H1 (cell line): ENCODE measurements around the gene HMCN2.

Experiments
- EZH2 ChIP-seq: fragments of 200-600 bp; sonication (generic); IDR thresholded peaks from 2 replicates; pipeline ENCODE4 v1.7.1; 2012; ENCODE audit warnings: low read depth, mild to moderate bottlenecking, moderate library complexity, low read length, inconsistent platforms; ENCODE audit not compliant: severe bottlenecking
- GTF2F1 ChIP-seq: IDR thresholded peaks from 2 replicates; pipeline ENCODE4 v1.6.1; 2012; ENCODE audit warnings: low read depth, low read length, improper control_type of control experiment, borderline replicate concordance
- POLR2A ChIP-seq, 2 experiments: IDR thresholded peaks; 1 replicate in 1 of 2; 2 replicates in 1 of 2; pipeline ENCODE4 v1.6.1; 2011; ENCODE audit warnings: low read depth in 2 of 2, low read length in 2 of 2, mild to moderate bottlenecking in 2 of 2; ENCODE audit errors: control extremely low read depth in 1 of 2
- SP4 ChIP-seq: IDR thresholded peaks from 2 replicates; pipeline ENCODE4 v1.6.1; 2012; ENCODE audit warnings: low read length, inconsistent platforms

DNA sequence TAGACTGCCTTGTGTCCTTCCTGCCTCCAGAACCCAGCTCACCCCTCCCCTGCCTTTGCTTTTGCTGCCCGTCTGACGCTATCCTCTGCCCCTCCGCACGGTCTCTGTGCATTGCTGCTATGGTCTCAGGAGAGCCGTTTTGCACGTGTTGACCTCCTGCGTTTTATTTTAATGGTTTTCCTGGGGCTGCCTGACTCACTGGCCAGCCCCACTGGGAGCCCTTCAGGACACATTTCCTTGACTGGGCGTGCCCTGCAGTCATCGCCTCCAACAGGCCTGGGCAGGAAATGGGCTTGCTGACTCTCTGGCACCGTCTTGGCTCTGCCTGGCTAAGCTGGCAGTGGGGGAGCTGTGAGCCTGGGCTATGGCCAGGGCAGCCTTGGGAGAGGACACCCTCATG is 161.3 kb downstream of the HMCN2 start:
- TF ChIP-seq EZH2 (no peak), SP4 (no peak), POLR2A (IDR thresholded peaks at IDR 0.05; ENCODE audit: control extremely low read depth in 1 of 2, low read depth in 2 of 2, low read length in 2 of 2) (no peak), GTF2F1 (no peak)
